Fibroblast of pulmonary artery (primary cell): ENCODE data around the gene SARS2.
"Not testable (repeated sequence)": the region's sequence is repeated elsewhere in the genome, so short reads cannot be mapped to it uniquely, and the experiment has no call there.

Experiments
- DNase-seq: peaks from one replicate; pipeline ENCODE4 v3.0.0-alpha.2; 2010; ENCODE audit warnings: low read depth
- H3K4me3 ChIP-seq: replicated peaks from 2 replicates; pipeline ENCODE4 v1.5.1; 2011; ENCODE audit warnings: low read depth, mild to moderate bottlenecking, control low read depth, low read length, moderate library complexity
- TF ChIP-seq, protein P1 (sequence below): IDR thresholded peaks from 2 replicates; pipeline ENCODE4 v1.5.1; 2011; ENCODE audit warnings: mild to moderate bottlenecking, control low read depth, low read length, inconsistent platforms; ENCODE audit errors: missing control alignments

SARS2 gene

DNA sequence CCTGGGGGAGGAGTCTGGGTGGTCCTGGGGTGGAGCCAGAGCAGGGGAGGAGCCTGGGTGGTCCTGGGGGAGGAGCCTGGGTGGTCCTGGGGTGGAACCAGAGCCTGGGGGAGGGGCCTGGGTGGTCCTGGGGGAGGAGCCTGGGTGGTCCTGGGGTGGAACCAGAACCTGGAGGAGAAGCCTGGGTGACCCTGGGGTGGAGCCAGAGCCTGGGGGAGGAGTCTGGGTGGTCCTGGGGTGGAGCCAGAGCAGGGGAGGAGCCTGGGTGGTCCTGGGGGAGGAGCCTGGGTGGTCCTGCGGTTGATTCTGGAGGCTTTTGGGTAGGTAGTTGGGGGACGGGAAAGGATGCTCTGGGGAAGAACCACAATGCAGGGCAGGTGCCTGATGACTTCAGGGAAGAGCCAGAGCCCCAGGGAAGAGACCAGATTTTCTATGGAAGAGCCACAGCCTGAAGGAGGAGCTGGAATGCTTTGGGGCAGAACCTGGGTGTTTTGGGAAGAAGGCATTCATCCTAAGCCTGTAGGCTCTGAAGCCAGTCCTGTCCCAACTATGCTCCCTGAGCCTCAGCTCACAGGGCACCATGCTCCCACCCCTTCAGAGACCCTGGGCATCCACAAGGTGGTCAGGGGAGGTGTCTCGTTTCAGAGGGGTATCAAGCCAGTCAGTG lies 15.1 kb upstream of the SARS2 start:
- DNase-seq: no peak
- H3K4me3 ChIP-seq: no peak overlapping the region
- TF ChIP-seq, protein P1, sequence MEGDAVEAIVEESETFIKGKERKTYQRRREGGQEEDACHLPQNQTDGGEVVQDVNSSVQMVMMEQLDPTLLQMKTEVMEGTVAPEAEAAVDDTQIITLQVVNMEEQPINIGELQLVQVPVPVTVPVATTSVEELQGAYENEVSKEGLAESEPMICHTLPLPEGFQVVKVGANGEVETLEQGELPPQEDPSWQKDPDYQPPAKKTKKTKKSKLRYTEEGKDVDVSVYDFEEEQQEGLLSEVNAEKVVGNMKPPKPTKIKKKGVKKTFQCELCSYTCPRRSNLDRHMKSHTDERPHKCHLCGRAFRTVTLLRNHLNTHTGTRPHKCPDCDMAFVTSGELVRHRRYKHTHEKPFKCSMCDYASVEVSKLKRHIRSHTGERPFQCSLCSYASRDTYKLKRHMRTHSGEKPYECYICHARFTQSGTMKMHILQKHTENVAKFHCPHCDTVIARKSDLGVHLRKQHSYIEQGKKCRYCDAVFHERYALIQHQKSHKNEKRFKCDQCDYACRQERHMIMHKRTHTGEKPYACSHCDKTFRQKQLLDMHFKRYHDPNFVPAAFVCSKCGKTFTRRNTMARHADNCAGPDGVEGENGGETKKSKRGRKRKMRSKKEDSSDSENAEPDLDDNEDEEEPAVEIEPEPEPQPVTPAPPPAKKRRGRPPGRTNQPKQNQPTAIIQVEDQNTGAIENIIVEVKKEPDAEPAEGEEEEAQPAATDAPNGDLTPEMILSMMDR: no peak

- TF ChIP-seq, protein P1: no peak
- no peak overlapping the region for H3K4me3 ChIP-seq
- DNase-seq: no peak
Measured at GRCh38 chr19:38944981-38945506, 14.5 kb upstream of the SARS2 start.

DNA sequence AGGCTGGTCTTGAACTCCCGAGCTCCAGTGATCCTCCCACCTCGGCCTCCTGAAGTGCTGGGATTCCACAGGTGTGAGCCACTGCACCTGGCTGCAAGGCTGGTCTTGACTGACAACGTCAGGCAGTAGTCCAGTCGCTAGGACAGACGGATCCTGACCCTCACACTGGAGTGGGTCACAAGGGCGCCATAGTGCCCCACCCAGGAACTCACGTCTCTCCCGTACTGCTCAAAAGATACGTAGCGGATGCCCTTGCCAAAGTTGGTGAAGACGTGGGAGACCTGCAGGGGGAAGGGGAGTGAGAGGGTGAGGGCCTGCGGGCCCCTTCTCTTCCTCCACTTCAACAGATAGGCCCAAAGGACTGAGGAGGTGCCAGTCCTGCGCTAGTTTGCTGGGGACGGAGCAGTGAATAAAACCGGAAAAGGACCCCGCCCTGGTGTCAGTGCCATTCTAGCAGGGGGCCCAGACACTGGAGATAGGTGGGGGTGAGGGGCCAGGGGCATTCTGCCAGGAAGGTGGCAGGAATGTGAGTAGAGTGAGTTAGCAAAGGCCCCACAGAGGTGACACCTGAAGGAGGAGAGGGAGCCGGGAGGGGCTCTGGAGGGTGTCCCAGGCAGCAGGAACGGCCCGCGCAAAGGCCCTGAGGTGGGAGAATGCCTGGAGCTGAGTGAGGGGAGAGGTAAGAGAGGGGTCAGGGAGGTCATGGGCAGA lies 12.1 kb upstream of the SARS2 start:
- no peak for DNase-seq
- H3K4me3 ChIP-seq: no peak overlapping the region
- TF ChIP-seq, protein P1: no peak

GRCh38 chr19:38941979-38942378 lies 11.4 kb upstream of the SARS2 start:
- TF ChIP-seq, protein P1: no peak
- DNase-seq: no peak
- H3K4me3 ChIP-seq: no peak overlapping the region

- not testable (repeated sequence) for H3K4me3 ChIP-seq, DNase-seq
Measured at GRCh38 chr19:38941466-38941865, 10.9 kb upstream of the SARS2 start.

DNA sequence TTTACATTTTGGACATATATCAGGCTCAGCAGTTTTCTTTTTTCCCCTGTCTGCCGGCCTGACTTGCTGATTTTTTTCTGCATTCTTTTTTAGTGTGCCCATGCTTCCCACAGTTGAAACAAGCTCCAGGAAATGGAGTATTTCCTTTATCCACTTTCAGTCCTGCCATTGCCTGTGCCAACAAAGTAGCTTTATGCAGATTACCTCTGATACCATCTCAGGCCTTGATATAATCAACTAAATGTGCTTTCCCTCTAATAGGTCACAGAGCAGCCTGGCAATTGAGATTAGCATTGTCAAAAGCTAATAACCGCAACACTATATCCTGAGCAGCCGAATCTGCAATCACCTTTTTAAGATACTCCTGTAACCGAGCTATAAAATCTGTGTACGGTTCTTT lies 9.4 kb upstream of the SARS2 start:
- DNase-seq: no peak
- TF ChIP-seq, protein P1: no peak
- no peak overlapping the region for H3K4me3 ChIP-seq

DNA sequence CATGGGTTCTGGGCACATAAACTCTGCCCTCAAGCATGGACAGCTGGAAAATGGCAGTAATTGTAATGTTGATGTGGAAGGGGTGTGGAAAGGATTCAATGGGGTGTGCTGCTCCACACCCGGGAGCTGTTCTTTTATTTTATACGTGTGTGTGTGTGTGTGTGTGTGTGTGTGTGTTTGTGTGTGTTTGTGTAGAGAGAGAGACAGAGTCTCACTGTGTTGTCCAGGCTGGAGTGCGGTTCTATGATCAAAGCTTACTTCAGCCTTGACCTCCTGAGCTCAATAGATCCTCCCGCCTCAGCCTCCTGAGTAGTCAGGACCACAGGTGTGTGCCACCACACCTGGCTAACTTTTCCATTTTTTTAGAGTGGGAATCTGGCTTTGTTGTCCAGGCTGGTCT lies 3.0 kb upstream of the SARS2 start:
- DNase-seq: no peak
- no peak overlapping the region for H3K4me3 ChIP-seq
- TF ChIP-seq, protein P1: no peak
